ENCODE measurements around the gene DENND2C.

Gene DENND2C

DNA sequence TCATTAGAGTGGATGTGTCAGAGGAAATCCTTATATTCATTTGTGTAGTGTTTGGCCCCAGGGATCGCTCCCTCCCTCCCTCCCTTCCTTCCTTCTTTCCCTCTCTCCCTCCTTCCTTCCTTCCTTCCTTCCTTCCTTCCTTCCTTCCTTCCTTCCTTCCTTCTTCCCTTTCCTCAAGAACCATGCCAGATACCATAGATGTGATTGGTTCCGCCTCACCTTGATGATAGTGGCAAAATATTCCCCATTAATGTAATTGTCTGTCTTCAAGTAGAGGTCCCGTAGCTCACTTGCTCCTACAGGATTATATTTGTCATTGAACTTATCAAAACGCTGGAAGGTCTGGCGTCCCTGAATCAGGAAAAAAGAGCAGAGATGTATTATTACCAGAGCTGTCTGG is 7.8 kb upstream of the DENND2C start:
- H3K4me3 ChIP-seq (ENCODE audit: low read depth, low read length), result no peak overlapping the region
- TF ChIP-seq, protein P1, sequence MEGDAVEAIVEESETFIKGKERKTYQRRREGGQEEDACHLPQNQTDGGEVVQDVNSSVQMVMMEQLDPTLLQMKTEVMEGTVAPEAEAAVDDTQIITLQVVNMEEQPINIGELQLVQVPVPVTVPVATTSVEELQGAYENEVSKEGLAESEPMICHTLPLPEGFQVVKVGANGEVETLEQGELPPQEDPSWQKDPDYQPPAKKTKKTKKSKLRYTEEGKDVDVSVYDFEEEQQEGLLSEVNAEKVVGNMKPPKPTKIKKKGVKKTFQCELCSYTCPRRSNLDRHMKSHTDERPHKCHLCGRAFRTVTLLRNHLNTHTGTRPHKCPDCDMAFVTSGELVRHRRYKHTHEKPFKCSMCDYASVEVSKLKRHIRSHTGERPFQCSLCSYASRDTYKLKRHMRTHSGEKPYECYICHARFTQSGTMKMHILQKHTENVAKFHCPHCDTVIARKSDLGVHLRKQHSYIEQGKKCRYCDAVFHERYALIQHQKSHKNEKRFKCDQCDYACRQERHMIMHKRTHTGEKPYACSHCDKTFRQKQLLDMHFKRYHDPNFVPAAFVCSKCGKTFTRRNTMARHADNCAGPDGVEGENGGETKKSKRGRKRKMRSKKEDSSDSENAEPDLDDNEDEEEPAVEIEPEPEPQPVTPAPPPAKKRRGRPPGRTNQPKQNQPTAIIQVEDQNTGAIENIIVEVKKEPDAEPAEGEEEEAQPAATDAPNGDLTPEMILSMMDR (IDR thresholded peaks at IDR 0.05; ENCODE audit: low read depth, low read length), result no peak

DNA sequence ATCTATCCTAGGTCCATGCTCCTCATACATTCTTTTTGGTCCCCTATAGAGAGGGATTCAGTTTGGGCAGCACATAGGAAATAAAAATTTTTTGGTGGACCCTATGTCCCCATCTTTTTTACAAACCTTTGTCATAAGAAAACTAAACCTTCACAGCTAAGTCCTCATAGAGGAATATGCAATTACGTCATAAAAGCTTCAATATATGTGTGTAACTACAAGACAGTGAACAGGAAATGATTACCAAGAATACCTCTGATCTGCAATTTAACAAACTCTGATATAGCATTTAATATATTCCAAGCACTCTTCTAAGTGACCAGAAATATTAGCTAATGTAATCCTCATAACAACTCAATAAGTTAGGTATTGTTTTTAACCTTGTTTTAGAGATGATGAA is 6.3 kb upstream of the DENND2C start:
- no peak overlapping the region for H3K4me3 ChIP-seq (ENCODE audit: low read depth, low read length)
- TF ChIP-seq, protein P1 (IDR thresholded peaks at IDR 0.05; ENCODE audit: low read depth, low read length), result no peak

DNA sequence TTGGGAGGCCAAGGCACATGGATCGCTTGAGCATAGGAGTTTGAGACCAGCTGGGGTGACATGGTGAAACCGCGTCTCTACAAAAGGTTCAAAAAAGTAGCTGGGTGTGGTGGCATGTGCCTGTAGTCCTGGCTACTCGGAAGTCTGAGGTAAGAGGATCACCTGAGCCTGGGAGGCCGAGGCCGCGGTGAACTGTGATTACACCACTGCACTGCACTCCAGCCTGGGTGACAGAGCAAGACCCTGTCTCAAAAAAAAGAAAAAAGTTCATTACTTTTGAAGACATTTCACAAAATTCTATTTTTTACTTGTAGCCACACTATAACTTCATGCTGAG is 2.1 kb upstream of the DENND2C start:
- H3K4me3 ChIP-seq (ENCODE audit: low read depth, low read length), result no peak overlapping the region
- TF ChIP-seq, protein P1 (IDR thresholded peaks at IDR 0.05; ENCODE audit: low read depth, low read length), result no peak

DNA sequence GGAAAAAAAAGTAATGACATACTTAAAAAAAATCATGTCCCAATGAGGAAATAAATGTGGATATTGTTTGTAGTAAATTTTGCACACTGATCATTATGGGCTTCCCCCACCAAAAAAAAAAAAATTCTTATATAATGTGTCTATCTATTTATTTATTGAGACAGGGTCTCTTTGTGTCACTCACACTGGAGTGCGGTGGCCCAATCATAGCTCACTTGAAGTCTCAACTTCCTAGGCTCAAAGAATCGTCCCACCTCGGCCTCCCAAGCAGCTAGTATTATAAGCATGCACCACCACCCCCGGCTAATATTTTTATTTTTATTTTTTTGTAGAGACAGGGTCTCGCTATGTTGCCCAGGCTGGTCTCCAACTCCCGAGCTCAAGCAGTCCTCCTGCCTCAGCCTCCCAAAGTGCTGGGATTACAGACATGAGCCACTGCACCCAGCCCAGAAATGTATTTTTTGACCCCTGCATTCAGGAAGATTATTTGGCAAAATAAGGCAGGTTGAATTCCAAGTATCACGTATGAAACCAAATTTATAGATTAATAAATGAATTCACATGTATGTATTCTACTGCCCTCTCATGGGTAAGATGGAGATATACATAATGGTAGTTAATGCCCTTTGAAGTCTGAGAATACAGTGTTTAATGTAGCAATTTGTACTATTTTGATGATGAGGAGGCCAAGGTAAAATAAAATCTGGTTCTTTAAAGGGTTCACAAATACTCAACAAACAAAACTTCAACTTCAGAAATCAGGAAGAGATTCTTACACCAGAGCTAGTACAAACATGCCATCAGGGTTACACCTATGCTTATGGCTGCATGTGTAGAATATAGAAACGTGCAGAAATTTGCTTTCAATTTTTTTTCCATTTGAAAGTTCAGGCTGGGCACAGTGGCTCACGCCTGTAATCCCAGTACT is 1.4 kb upstream of the DENND2C start:
- TF ChIP-seq, protein P1 (IDR thresholded peaks at IDR 0.05; ENCODE audit: low read depth, low read length), result no peak
- no peak overlapping the region for H3K4me3 ChIP-seq (ENCODE audit: low read depth, low read length)

DNA sequence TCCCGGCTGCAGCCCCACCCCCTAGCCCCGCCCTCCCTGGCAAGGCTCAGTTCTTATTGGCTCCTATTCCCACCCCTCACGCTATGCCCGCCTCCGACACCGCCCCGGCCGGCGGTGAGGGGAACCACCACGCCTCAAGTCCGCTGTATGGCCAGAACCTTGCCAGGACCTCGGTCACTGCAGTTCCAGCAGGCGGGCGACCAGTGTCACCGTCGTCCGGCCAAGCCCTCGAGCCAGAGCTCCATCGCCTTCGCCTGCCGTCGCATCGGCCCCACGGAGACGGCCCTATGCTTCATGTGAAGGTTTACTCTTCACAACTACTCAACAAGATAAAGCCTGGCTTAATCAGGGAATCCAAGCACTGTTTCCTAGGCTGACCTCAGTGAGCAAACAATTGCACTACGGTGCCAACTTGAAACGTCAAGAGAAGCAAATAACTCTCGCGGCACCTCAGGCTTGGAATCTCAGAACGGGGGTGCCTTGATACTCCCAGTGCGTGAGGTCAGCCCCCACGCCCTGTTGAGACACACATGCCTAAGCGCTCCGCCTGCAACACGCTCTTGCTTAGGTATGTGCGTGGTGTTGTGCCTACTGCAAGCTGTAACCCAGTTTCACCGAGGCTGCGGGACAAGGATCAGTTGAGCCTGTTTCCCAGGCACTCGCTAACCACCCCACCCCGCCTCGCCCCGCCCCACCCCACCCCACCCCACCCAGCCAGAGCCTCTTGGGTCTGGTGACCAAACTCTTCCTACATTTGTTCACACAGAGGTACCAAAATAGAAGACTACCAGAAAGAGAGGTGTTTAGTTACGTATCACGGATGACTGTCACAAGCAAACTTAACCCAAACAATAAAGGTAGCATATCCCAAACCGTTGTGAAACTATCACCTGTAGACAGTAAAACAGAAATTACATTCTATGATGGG is 498 bp upstream of the DENND2C start:
- TF ChIP-seq, protein P1 (IDR thresholded peaks at IDR 0.05; ENCODE audit: low read depth, low read length), result no peak
- peak overlapping the region; percentile 70 for H3K4me3 ChIP-seq (ENCODE audit: low read depth, low read length)

DNA sequence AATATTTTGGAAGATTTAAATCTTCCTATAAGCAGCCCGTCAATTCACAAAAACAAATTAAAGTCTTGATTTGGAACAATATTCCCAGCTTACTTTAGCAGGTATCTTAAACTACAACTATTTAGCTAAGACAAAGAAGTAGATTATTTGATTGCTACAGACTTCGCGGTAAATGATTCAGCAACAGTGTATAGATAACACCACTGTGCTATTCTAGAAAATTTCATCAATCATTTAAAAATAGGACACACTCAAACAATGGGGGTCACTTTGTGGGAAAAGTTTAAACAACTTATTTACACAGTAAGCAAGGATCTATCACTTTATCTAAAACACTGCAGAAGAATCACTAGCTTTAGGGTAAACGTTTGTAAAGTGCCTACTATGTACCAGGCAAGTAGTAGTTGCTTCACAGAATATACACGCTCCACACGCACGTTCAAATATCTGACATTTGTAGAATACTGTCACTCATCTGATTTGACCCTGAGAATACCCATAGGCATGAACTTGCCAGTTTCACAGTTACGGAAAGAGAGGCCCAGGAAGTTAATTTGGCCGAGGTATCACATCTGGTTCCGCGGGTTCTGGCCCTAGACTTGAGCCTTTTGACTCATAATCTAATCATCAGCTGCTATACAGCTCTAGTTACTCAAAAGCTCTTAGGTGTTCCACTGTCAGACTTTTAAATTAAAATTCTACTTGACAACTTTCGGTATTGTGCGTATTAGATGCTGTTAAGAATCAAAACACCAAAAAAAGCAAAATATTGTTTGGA is 876 bp downstream of the DENND2C start:
- TF ChIP-seq, protein P1 (IDR thresholded peaks at IDR 0.05; ENCODE audit: low read depth, low read length), result no peak
- peak overlapping the region; percentile 70 for H3K4me3 ChIP-seq (ENCODE audit: low read depth, low read length)
